Endodermal cell (in vitro differentiated cells): ENCODE measurements around the gene ZMIZ1. TPM values are rescaled to one million over a fixed set of nuclear protein-coding genes. Genes with fewer than 3 reads are reported as not detected.

Experiments
- DNase-seq: peaks from one replicate; pipeline ENCODE4 v3.0.0-alpha.2; 2017
- H3K27ac ChIP-seq: 2 replicates; pipeline ENCODE4 v1.5.1; 2013; ENCODE audit warnings: mild to moderate bottlenecking, low read depth, low read length, moderate library complexity
- H3K27me3 ChIP-seq: 2 replicates; pipeline ENCODE4 v1.6.1; 2013; ENCODE audit warnings: mild to moderate bottlenecking, low read length, moderate library complexity; ENCODE audit not compliant: insufficient read depth, control insufficient read depth, poor library complexity, severe bottlenecking
- H3K36me3 ChIP-seq: 2 replicates; pipeline ENCODE4 v1.7.0; 2013; ENCODE audit warnings: mild to moderate bottlenecking, low read length, moderate library complexity; ENCODE audit not compliant: control insufficient read depth, insufficient read depth
- H3K4me1 ChIP-seq: one replicate; pipeline ENCODE4 v1.7.0; 2013; ENCODE audit warnings: low read length; ENCODE audit not compliant: control insufficient read depth, insufficient read depth
- H3K4me3 ChIP-seq: 2 replicates; pipeline ENCODE4 v1.5.1; 2013; ENCODE audit warnings: mild to moderate bottlenecking, low read length, moderate library complexity
- H3K9ac ChIP-seq: 2 replicates; pipeline ENCODE4 v1.6.1; 2013; ENCODE audit warnings: mild to moderate bottlenecking, low read length, moderate library complexity; ENCODE audit not compliant: poor library complexity, severe bottlenecking; ENCODE audit errors: extremely low read depth
- H3K9me3 ChIP-seq: 2 replicates; pipeline ENCODE4 v1.6.1; 2013; ENCODE audit warnings: mild to moderate bottlenecking, low read length, moderate library complexity; ENCODE audit not compliant: control insufficient read depth
- H3K27ac Mint-ChIP-seq: 2 replicates; pipeline ENCODE4 v1.8.0; 2020; ENCODE audit warnings: mixed read lengths
- H3K27me3 Mint-ChIP-seq: 2 replicates; pipeline ENCODE4 v1.8.0; 2021; ENCODE audit warnings: mild to moderate bottlenecking, mixed read lengths; ENCODE audit not compliant: insufficient read depth
- H3K36me3 Mint-ChIP-seq: 2 replicates; pipeline ENCODE4 v1.8.0; 2020; ENCODE audit warnings: low read depth, mixed read lengths
- H3K4me1 Mint-ChIP-seq: 2 replicates; pipeline ENCODE4 v1.8.0; 2020; ENCODE audit warnings: mixed read lengths
- H3K4me3 Mint-ChIP-seq: 2 replicates; pipeline ENCODE4 v1.8.0; 2020; ENCODE audit warnings: mild to moderate bottlenecking, moderate library complexity, mixed read lengths
- H3K9me3 Mint-ChIP-seq: 2 replicates; pipeline ENCODE4 v1.8.0; 2020; ENCODE audit warnings: mild to moderate bottlenecking, mixed read lengths
- CTCF ChIP-seq: fragments of 200-600 bp; sonication (generic); conservative IDR thresholded peaks from 2 replicates; pipeline ENCODE4 v1.5.0; 2021; ENCODE audit warnings: antibody characterized with exemption, mild to moderate bottlenecking
- WGBS, 2 experiments: methylation state at CpG; one replicate each; pipeline versions ENCODE4 v1.1.5 to v1.1.7; 2013; ENCODE audit warnings: missing lambda C conversion rate in 2 of 2, mixed read lengths in 1 of 2; ENCODE audit not compliant: insufficient coverage in 1 of 2, insufficient read length in 1 of 2; 5-methylcytosine and 5-hydroxymethylcytosine counted together
- total RNA-seq, 2 donors: library from RNA; stranded (reverse); fragmentation: NEBNext Ultra II Directional in 1 of 2; extraction: Animal tissue kit (Norgen Biotek cat#: 25700) in 1 of 2; gene quantifications; 2 replicates in 1 of 2; 3 replicates in 1 of 2; pipeline ENCODE4 v1.2.1, GENCODE V29; 2021

Gene ZMIZ1
- total RNA-seq, 2 donors from 2014 or later, result 65.3 to 67.5 TPM

- no peaks in the 10 kb centered on the region for H3K27me3 ChIP-seq
- H3K4me3 ChIP-seq, result no peak overlapping the region
- no peaks in the 10 kb centered on the region for H3K9me3 Mint-ChIP-seq
- H3K27ac Mint-ChIP-seq, result no peak overlapping the region
- H3K36me3 Mint-ChIP-seq, result peaks cover 4% of the 10 kb centered on the region
- peaks cover 11% of the 10 kb centered on the region for H3K4me1 ChIP-seq
- H3K4me1 Mint-ChIP-seq, result peaks cover 21% of the 10 kb centered on the region
- no peaks in the 10 kb centered on the region for H3K9me3 ChIP-seq
- no peak overlapping the region for H3K9ac ChIP-seq
- no peak overlapping the region for H3K27ac ChIP-seq
- H3K27me3 Mint-ChIP-seq, result peaks cover 17% of the 10 kb centered on the region
- WGBS, 2 experiments, result 96 to 97% methylated on average over 7 to 9 of the region's 9 CpGs
- no peak for TF ChIP-seq CTCF
- DNase-seq, result no peak
- no peak overlapping the region for H3K4me3 Mint-ChIP-seq
- no peaks in the 10 kb centered on the region for H3K36me3 ChIP-seq
These were observed 176.9 kb downstream of the ZMIZ1 start for GRCh38 chr10:79245539-79246208.

GRCh38 chr10:79246209-79246581 lies 177.4 kb downstream of the ZMIZ1 start:
- no peak overlapping the region for H3K4me3 ChIP-seq
- H3K9me3 ChIP-seq, result no peaks in the 10 kb centered on the region
- H3K27me3 ChIP-seq, result no peaks in the 10 kb centered on the region
- WGBS, 2 experiments, result 91 to 95% methylated on average over 9 to 14 of the region's 14 CpGs
- no peak for DNase-seq
- no peak overlapping the region for H3K4me3 Mint-ChIP-seq
- TF ChIP-seq CTCF, result no peak
- no peak overlapping the region for H3K27ac Mint-ChIP-seq
- peaks cover 5% of the 10 kb centered on the region for H3K4me1 ChIP-seq
- no peak overlapping the region for H3K27ac ChIP-seq
- peaks cover 4% of the 10 kb centered on the region for H3K36me3 Mint-ChIP-seq
- H3K9me3 Mint-ChIP-seq, result no peaks in the 10 kb centered on the region
- H3K4me1 Mint-ChIP-seq, result peaks cover 21% of the 10 kb centered on the region
- no peaks in the 10 kb centered on the region for H3K36me3 ChIP-seq
- H3K27me3 Mint-ChIP-seq, result peaks cover 15% of the 10 kb centered on the region
- H3K9ac ChIP-seq, result no peak overlapping the region

- peaks cover 20% of the 10 kb centered on the region for H3K4me1 Mint-ChIP-seq
These were observed 178.0 kb downstream of the ZMIZ1 start for GRCh38 chr10:79246606-79247275.

More at GRCh38 chr10:79246606-79247275, 178.0 kb downstream of the ZMIZ1 start:
- peaks cover 10% of the 10 kb centered on the region for H3K27me3 Mint-ChIP-seq
- no peak overlapping the region for H3K27ac ChIP-seq
- no peaks in the 10 kb centered on the region for H3K9me3 ChIP-seq
- no peak overlapping the region for H3K4me3 ChIP-seq
- H3K36me3 Mint-ChIP-seq, result peaks cover 4% of the 10 kb centered on the region
- H3K4me1 ChIP-seq, result peaks cover 5% of the 10 kb centered on the region
- H3K36me3 ChIP-seq, result no peaks in the 10 kb centered on the region
- no peak overlapping the region for H3K9ac ChIP-seq
- H3K4me3 Mint-ChIP-seq, result no peak overlapping the region
- no peaks in the 10 kb centered on the region for H3K27me3 ChIP-seq
- TF ChIP-seq CTCF, result no peak
- H3K9me3 Mint-ChIP-seq, result no peaks in the 10 kb centered on the region
- no peak overlapping the region for H3K27ac Mint-ChIP-seq
- DNase-seq, result no peak
- WGBS, 2 experiments, result 75 to 93% methylated on average over 7 to 14 of the region's 14 CpGs
